GM12864 (cell line): ENCODE data around the gene NDUFS2.

Experiments used
- DNase-seq: peaks from one replicate; pipeline ENCODE4 v3.0.0-alpha.2; 2011; ENCODE audit warnings: low read depth
- H3K4me3 ChIP-seq: 2 replicates; pipeline ENCODE4 v1.5.1; 2011; ENCODE audit warnings: mild to moderate bottlenecking, low read depth, low read length, control low read depth
- CTCF ChIP-seq: IDR thresholded peaks from 2 replicates; pipeline ENCODE4 v1.5.1; 2011; ENCODE audit warnings: low read depth, mild to moderate bottlenecking, moderate library complexity, low read length, control low read depth, inconsistent platforms; ENCODE audit errors: missing control alignments

Gene NDUFS2

GRCh38 chr1:161159913-161160243 is 42.3 kb upstream of the NDUFS2 start:
- no peak for DNase-seq
- peak overlapping the region; percentile 65 for H3K4me3 ChIP-seq
- TF ChIP-seq CTCF, result no peak

- no peak for TF ChIP-seq CTCF
- DNase-seq, result no peak
- H3K4me3 ChIP-seq, result no peak overlapping the region
Measured at GRCh38 chr1:161160671-161161145, 41.5 kb upstream of the NDUFS2 start.

- no peak for DNase-seq
- no peak for TF ChIP-seq CTCF
- no peak overlapping the region for H3K4me3 ChIP-seq
Measured at GRCh38 chr1:161161652-161162051, 40.5 kb upstream of the NDUFS2 start.

GRCh38 chr1:161162052-161162451 is 40.1 kb upstream of the NDUFS2 start:
- no peak for DNase-seq
- no peak for TF ChIP-seq CTCF
- no peak overlapping the region for H3K4me3 ChIP-seq

GRCh38 chr1:161162806-161163205 is 39.4 kb upstream of the NDUFS2 start:
- no peak overlapping the region for H3K4me3 ChIP-seq
- DNase-seq, result no peak
- TF ChIP-seq CTCF, result no peak

GRCh38 chr1:161163793-161164192 is 38.4 kb upstream of the NDUFS2 start:
- no peak for DNase-seq
- TF ChIP-seq CTCF, result no peak
- H3K4me3 ChIP-seq, result no peak overlapping the region

GRCh38 chr1:161164901-161165610 is 37.1 kb upstream of the NDUFS2 start:
- TF ChIP-seq CTCF, result no peak
- no peak for DNase-seq
- H3K4me3 ChIP-seq, result no peak overlapping the region; the same call in 1 of the 2 replicates
